HK-2 (cell line): Measurements from ENCODE around the gene PHF5A.

Experiments used
- DNase-seq: peaks from one replicate; pipeline ENCODE4 v3.0.0-alpha.2; 2018; ENCODE audit not compliant: unreplicated experiment

PHF5A gene

GRCh38 chr22:41468381-41469217 lies at the start of gene PHF5A, which contains the start of gene ACO2:
PHF5A (minus strand) TSS chr22:41468692; CDS start chr22:41468653, 39 bp downstream.
ACO2 (plus strand) TSS chr22:41469117; CDS start chr22:41469147, 30 bp downstream.
- DNase-seq = peak; percentile 93

- DNase-seq = no peak
Observed at GRCh38 chr22:41518048-41518347, 49.5 kb upstream of the PHF5A start.

GRCh38 chr22:41517172-41518047 lies 48.9 kb upstream of the PHF5A start:
- peak; percentile 74 for DNase-seq

GRCh38 chr22:41516462-41516861 lies 48.0 kb upstream of the PHF5A start:
- no peak for DNase-seq

- DNase-seq = no peak
Observed at GRCh38 chr22:41513391-41513790, 44.9 kb upstream of the PHF5A start.

GRCh38 chr22:41512421-41513194 lies 44.1 kb upstream of the PHF5A start:
- DNase-seq = peak; percentile 70

GRCh38 chr22:41511521-41511968 lies 43.1 kb upstream of the PHF5A start:
- no peak for DNase-seq

GRCh38 chr22:41508770-41509170 lies 40.3 kb upstream of the PHF5A start:
- no peak for DNase-seq

- DNase-seq = no peak
Observed at GRCh38 chr22:41507330-41508063, 39.0 kb upstream of the PHF5A start.

GRCh38 chr22:41505511-41506220 lies 37.2 kb upstream of the PHF5A start:
- DNase-seq = no peak

- DNase-seq = no peak
Observed at GRCh38 chr22:41504816-41505215, 36.3 kb upstream of the PHF5A start.

GRCh38 chr22:41504397-41504796 lies 35.9 kb upstream of the PHF5A start:
- no peak for DNase-seq

- DNase-seq = no peak
Observed at GRCh38 chr22:41501209-41501608, 32.7 kb upstream of the PHF5A start.

- DNase-seq = no peak
Observed at GRCh38 chr22:41500303-41500702, 31.8 kb upstream of the PHF5A start.

- DNase-seq = no peak
Observed at GRCh38 chr22:41499624-41500280, 31.3 kb upstream of the PHF5A start.

GRCh38 chr22:41498303-41498835 lies 29.9 kb upstream of the PHF5A start:
- no peak for DNase-seq

- DNase-seq = no peak
Observed at GRCh38 chr22:41491374-41492100, 23.0 kb upstream of the PHF5A start.

GRCh38 chr22:41488596-41489385 lies 20.3 kb upstream of the PHF5A start:
- no peak for DNase-seq
